Breast epithelium (tissue), 4 donors: Measurements from ENCODE around the gene ARHGAP27. TPM values are rescaled to one million over a fixed set of nuclear protein-coding genes. Genes with fewer than 3 reads are reported as not detected.

Experiments
- DNase-seq, 2 donors: peaks; one replicate each; pipeline ENCODE4 v3.0.0-alpha.2; 2019; ENCODE audit warnings: low spot score in 2 of 2
- H3K27ac ChIP-seq, 2 donors: fragments of 200-600 bp; sonication (generic) in 1 of 2; one replicate each; pipeline ENCODE4 v1.5.1; 2016 to 2019; ENCODE audit warnings: mild to moderate bottlenecking in 1 of 2
- H3K27me3 ChIP-seq, 2 donors: fragments of 200-600 bp; sonication (generic) in 1 of 2; one replicate each; pipeline versions ENCODE4 v1.5.1 to v1.6.0; 2017 to 2019; ENCODE audit warnings: control low read depth in 1 of 2, mild to moderate bottlenecking in 1 of 2
- H3K36me3 ChIP-seq: fragments of 200-600 bp; one replicate; pipeline ENCODE4 v1.5.1; 2019
- H3K4me1 ChIP-seq, 2 donors: fragments of 200-600 bp; sonication (generic); one replicate each; pipeline ENCODE4 v1.5.1; 2016 to 2019; ENCODE audit warnings: control low read depth in 1 of 2
- H3K4me3 ChIP-seq, 3 donors: fragments of 200-600 bp; sonication (generic); 1 replicate in 2 of 3; 2 replicates in 1 of 3; pipeline ENCODE4 v1.5.1; 2016 to 2019; ENCODE audit warnings: mild to moderate bottlenecking in 3 of 3, moderate library complexity in 2 of 3
- H3K9me3 ChIP-seq, 2 donors: fragments of 200-600 bp; sonication (generic) in 1 of 2; one replicate each; pipeline ENCODE4 v1.5.1; 2016 to 2019; ENCODE audit warnings: control low read depth in 1 of 2
- CTCF ChIP-seq, 3 donors: fragments of 450-650 bp; IDR thresholded peaks; one replicate each; pipeline ENCODE4 v1.5.1; 2016 to 2017; ENCODE audit warnings: antibody characterized with exemption in 3 of 3, mild to moderate bottlenecking in 3 of 3, moderate library complexity in 3 of 3
- POLR2A ChIP-seq: fragments of 450-650 bp; IDR thresholded peaks from one replicate; pipeline ENCODE4 v1.6.1; 2016; ENCODE audit warnings: antibody characterized with exemption, mild to moderate bottlenecking, moderate library complexity
- POLR2AphosphoS5 ChIP-seq, 3 donors: sonication (generic); formaldehyde crosslinking; IDR thresholded peaks; one replicate each; pipeline ENCODE4 v1.6.1; 2017; ENCODE audit warnings: antibody characterized with exemption in 3 of 3
- intact Hi-C: fragments of 100-400 bp; cut with DNase I; formaldehyde crosslinking; loops from one replicate; pipeline ENCODE4 v1.15.1; 2023; ENCODE audit warnings: low total_unique reads
- total RNA-seq, 3 donors: library from RNA; depleted of rRNA; stranded (reverse); fragments of >200 nt; gene quantifications; one replicate each; pipeline ENCODE4 v1.1.0, GENCODE V29; 2016

ARHGAP27 gene
- total RNA-seq, 3 donors from 2014 or later, result 17.3 to 28.8 (median 17.6) TPM

- no peak for DNase-seq
- Histone ChIP-seq H3K9me3 (no peaks in the 10 kb centered on the region), H3K4me1 (peaks cover 0 to 14% of the 10 kb centered on the region in 2 donors), H3K27ac (no peak overlapping the region), H3K36me3 (no peaks in the 10 kb centered on the region), H3K27me3 (no peaks in the 10 kb centered on the region), H3K4me3 (no peak overlapping the region)
- TF ChIP-seq POLR2A (no peak), POLR2AphosphoS5 (IDR thresholded peaks at IDR 0.05) (no peak), CTCF (IDR thresholded peaks at IDR 0.05) (no peak)
- intact Hi-C loops, result loop anchor here (5.0 kb wide), 1 partner anchor 166 kb away; the partner anchor contains the start of gene FMNL1
Measured at GRCh38 chr17:45388604-45389325, 43.9 kb downstream of the ARHGAP27 start.

GRCh38 chr17:45387739-45388138, 44.9 kb downstream of the ARHGAP27 start:
- intact Hi-C loops, result loop anchor here (5.0 kb wide), 1 partner anchor 165 kb away; the partner anchor contains the start of gene FMNL1
- Histone ChIP-seq H3K27ac (no peak overlapping the region), H3K9me3 (no peaks in the 10 kb centered on the region), H3K4me3 (no peak overlapping the region), H3K36me3 (no peaks in the 10 kb centered on the region), H3K27me3 (no peaks in the 10 kb centered on the region), H3K4me1 (peaks cover 0 to 14% of the 10 kb centered on the region in 2 donors)
- no peak for DNase-seq
- TF ChIP-seq POLR2AphosphoS5 (IDR thresholded peaks at IDR 0.05), result no peak
- no peak for TF ChIP-seq POLR2A
- TF ChIP-seq CTCF (IDR thresholded peaks at IDR 0.05), result no peak

- intact Hi-C loops, result loop anchor here (5.0 kb wide), 1 partner anchor 164 kb away; the partner anchor contains the start of gene FMNL1
Measured at GRCh38 chr17:45386178-45386577, 46.5 kb downstream of the ARHGAP27 start.

GRCh38 chr17:45385331-45385997, 47.2 kb downstream of the ARHGAP27 start:
- TF ChIP-seq CTCF (IDR thresholded peaks at IDR 0.05), result peak; percentile 90 to 99 (median 98)
- peak; percentile 45 to 63 (median 61) for TF ChIP-seq POLR2AphosphoS5 (IDR thresholded peaks at IDR 0.05)
- TF ChIP-seq POLR2A, result no peak
- no peak overlapping the region for H3K4me3 ChIP-seq
- no peaks in the 10 kb centered on the region for H3K9me3 ChIP-seq
- peak; percentile 75 to 92 for DNase-seq
- intact Hi-C loops, result loop anchor here (5.0 kb wide), 1 partner anchor 163 kb away; the partner anchor contains the start of gene FMNL1
- no peaks in the 10 kb centered on the region for H3K36me3 ChIP-seq
- H3K27ac ChIP-seq, result no peak overlapping the region
- no peaks in the 10 kb centered on the region for H3K27me3 ChIP-seq
- H3K4me1 ChIP-seq, result peaks cover 0 to 14% of the 10 kb centered on the region in 2 donors

More at GRCh38 chr17:45386178-45386577, 46.5 kb downstream of the ARHGAP27 start:
- no peak overlapping the region for H3K4me3 ChIP-seq
- H3K27ac ChIP-seq, result no peak overlapping the region
- TF ChIP-seq CTCF (IDR thresholded peaks at IDR 0.05) (no peak), POLR2A (no peak)
- no peaks in the 10 kb centered on the region for H3K27me3 ChIP-seq
- DNase-seq, result no peak
- H3K36me3 ChIP-seq, result no peaks in the 10 kb centered on the region
- no peaks in the 10 kb centered on the region for H3K9me3 ChIP-seq
- peaks cover 0 to 14% of the 10 kb centered on the region in 2 donors for H3K4me1 ChIP-seq
